GM21360 (cell line): Measurements from ENCODE around the gene RNU6-7.
A peak's percentile ranks its signal among the peaks of the same experiment; 100 is the strongest.

ENCODE experiments used
- ATAC-seq: cut with Tn5 transposase; IDR thresholded peaks from one replicate; pipeline ENCODE4 v1.9.1; 2021; ENCODE audit warnings: mild to moderate bottlenecking, moderate library complexity; ENCODE audit not compliant: unreplicated experiment

RNU6-7 gene

DNA sequence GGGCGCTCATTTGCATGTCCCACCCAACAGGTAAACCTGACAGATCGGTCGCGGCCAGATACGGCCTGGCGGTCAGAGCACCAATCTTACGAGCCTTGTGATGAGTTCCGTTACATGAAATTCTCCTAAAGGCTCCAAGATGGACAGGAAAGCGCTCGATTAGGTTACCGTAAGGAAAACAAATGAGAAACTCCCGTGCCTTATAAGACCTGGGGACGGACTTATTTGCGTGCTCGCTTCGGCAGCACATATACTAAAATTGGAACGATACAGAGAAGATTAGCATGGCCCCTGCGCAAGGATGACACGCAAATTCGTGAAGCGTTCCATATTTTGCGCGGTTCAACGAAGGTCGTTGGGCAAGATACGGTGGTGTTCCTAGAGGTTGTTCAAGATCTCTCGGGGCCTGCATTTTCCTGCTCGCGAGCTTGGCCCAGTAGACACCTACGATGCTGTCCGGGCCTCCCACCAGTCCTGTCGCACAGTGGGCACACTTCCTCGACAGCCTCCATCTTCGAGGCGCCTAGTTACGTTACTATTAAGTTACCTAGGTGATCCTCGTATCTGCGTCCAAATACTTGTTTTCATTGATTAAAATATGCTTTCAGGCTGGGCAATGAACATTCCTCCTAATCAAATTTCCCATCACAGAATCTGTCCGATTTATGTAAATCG, at the start of gene RNU6-7:
RNU6-7 (plus strand) TSS at position 230 of the 675 bp plus-strand sequence.
- no peak for ATAC-seq

DNA sequence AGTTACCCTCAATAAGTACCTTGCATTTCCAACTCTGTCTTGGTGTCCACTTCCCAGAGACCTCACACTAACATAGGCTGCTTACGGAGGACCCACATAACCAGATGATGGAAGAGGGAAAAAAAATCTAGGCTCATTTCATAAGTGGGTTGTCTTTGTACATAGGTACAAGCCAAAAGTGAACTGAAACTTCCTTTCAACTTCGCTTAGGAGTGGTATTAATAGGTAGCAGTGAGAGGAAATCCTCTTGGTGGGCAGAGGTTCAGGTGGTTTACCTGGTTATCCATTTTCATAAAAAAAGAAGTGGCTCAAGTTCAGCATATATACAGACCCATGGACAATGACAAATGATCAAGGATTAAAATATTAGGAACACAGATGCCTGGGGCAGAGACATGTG, 35.8 kb upstream of the RNU6-7 start:
- no peak for ATAC-seq

DNA sequence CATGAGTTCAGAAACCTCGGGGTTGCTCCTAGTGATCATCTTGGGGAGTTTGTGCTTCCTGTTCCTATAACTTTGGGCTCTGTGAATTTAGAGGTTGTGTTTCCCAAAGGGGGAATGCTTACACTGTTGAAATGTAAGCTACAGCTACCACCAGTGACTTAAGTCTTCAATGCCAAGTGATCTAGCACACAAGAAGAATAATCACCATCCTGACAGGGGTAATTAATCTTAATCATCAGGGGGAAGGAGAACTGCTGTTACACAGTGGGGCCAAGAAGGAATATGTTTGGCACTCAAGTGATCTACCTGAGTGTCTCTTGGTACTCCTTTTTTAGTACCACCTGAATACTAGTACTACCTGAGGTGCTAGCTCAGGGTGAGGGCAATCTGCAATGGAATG, 34.9 kb upstream of the RNU6-7 start:
- ATAC-seq, result no peak

DNA sequence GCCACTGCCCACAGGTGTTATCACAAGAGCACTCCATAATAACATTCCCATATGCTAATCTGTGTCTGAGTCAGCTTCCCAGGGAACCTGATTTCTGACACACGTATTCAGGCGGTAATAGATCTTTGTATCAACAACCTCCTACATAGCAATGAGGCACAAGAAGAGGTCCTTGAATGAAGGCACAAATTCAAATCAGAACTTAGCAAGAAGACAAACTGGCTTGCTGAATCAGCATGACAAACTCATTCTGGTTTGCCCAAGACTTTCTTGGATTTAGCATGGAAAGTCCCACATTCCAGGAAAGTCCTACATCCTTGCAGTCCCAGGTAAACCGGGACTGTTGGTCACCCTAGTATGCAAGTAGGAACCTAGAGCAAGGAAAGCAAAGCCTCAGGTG, 33.9 kb upstream of the RNU6-7 start:
- ATAC-seq, result no peak

DNA sequence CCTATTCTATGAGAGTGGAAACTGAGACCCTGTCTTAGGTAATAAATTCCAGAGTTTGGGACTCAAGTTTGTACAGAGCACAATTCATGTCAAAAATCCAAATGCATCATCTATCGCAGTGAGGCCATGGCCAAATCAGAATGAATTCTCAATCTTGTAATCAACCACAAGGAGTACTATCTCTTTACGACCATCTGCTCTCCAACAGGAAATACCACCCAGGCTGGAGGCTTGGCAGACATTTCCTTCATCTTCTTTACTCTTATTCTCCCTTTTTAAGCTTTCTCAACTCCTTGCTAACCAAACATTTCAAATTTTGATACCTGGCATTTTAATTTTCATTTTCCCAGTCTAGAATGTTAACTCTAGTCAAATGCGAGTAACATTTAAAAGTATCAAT, 32.7 kb upstream of the RNU6-7 start:
- no peak for ATAC-seq

DNA sequence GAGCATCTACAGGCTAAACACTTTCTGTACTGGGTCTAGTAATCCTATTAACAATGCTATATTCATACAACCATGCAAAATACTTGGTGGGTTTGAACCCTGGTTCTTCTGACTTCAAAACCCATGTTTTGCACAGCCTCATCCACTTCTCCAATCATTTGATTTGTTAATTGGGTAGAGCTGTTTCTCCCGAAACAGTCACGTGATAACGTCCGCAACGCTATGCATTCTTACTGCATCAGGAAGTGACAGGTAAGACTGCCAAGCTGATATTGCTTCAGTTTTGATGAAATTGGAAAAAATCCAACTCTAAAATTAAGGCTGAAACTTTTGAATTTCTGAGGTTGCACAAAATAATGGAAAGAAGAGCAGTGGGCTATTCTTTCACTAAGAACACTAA, 30.4 kb upstream of the RNU6-7 start:
- no peak for ATAC-seq

DNA sequence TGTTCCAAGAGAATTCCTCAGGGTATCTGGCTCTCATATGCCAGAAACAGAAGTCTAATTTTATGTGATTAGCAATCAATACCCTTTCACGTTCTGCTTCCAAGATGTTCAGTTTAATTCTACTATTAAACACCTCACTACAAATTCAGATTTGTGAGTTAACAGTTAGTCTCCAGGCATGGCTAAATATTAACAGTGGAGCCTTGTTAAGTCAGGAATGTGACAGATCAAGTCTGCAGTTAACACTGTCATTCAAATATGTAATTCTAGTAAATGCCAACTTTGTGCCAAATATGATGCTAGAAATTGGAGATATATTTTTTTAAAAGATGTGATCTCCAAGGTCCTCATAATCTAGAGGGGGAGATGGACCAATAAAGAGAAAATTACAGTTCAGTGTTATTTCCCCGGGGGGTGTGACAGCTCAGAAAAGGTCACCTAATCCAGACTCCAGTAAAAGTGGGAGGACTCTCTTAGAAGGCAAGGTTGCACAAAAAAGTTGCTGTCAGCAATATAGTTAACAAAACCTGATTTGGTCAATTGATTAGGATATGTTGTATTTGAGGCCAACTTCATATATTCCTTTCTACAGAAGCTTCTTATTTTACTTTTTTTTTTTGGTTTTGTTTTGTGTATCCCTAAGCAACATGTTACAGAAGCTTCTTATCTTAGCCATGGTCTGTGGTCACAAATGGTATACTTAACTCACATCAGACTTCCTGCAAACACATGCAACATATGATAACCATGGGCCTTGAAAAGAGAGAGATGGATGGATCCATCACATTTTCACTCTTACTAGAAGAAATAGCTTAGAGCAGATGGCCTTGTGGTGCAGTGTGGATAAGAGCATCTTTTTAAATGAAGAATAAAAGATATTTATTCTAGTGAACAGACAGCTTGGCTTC, 18.4 kb upstream of the RNU6-7 start:
- ATAC-seq, result no peak

DNA sequence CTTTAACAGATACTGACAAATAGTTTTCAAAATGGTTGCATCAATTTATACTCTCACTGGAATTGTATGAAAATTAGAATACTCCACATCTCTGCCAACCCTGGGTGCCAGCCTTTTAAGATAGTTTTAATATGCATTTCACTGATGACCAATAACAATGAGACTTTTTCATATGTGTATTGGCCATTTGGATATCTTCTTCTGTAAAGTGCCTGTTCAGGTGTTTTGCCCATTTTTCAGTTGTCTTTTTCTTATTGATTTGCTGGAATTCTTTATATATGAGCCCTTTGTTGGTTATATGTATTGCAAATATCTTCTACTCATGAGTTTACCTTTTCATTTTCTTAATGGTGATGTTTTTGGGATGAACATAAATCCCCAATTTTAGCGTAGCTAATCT, 16.7 kb upstream of the RNU6-7 start:
- no peak for ATAC-seq

DNA sequence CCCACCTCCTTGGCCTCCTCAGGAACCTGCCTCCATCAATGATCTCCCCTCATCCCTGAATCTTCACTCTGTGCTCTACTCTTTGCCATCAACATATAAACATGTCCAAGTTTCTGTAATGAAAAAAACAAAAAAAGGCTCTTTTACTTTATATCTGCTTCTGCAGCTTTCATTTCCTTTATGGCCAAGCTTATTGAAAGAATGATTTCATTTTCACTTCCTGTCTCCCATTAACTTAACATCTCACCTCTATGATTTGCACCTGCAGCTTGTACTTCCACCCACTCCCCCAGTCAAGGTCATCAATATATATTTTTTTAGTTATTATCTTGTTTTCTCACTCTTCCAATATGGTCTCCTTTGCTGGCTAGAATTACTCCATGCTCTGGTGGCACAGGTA, 15.6 kb upstream of the RNU6-7 start:
- ATAC-seq, result no peak

DNA sequence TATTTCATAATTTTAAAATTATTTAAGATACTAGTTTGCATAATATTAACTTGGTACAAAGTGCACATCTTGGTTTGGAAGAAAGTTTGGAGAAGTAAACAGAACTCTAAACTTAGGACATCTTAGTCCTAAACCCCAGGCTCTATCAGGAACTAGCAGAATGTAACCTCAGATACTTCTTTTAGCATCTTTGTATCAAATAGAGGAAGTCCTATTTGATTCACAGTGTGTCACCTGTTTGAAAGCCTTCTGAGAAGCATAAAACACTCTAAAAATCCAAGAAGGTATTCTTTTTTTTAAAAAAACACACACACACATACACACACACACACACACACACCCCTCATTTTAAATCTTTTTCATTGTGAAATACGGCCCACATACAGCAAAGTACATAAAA, 12.0 kb upstream of the RNU6-7 start:
- ATAC-seq, result no peak

DNA sequence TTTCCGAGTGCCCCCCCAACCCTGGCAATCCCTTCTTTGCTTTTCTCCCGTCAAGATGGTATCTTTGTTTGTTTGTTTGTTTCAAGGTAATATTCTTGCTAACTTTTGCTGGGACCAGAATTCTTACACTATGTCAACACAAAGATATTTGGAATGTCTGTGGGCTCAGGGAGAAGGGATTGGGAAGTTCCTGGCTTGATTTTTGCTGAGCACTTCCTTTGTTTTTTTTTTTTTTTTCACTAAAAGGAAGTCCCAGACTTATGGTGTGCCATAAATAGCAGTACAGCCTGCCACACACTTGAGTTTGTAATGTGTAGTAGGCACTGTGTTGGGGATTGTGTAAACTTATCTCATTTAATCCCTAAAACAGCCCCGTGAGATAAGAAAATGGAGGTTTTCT, 11.2 kb upstream of the RNU6-7 start:
- no peak for ATAC-seq

DNA sequence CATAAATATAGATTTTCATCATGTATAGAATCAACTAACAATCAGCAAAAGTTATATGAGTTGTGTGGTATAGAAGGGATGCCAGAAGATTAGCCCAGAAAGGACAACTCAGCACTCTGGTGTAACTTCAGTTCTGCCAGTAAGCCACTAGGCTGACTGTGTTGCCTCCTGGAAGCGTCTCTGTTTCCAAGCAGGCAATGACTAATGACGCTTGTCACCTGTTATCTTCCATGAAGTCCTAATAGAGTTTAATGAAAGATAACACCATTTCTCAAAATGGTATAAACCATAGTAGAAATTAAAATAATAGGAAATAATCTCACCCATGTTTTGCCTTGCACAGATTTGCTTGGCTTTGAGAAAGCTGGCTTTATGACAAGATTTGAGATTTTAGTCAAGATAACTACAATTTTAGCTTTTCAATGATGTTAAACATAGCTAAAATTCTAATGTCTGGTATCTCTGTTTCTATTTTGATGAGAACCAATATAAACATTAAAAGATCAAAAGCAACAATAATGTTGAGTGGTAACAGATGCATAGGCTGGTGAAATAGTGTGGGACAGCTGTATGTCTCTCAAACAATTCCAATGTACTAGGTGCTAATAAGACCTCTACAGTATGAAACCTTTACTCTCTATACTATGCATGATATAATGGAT, 9.0 kb upstream of the RNU6-7 start:
- no peak for ATAC-seq

DNA sequence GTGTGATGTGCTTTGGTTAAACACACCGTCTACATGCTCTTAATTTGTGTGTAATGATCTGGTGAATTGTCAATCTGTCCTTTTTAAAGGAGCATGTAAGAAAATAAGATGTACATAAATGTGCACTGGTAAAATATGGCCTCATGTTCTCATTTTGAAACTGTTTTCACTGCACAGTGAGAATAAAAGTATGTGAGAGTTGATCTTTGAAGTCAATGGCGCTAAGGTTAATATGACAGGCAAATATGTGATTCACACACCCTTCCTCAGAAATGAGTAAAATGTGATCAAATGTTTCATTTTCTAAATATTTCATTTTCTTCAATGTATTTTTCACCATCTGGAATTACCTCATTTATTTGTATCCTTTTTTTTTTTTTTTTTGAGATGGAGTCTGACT, 8.3 kb upstream of the RNU6-7 start:
- no peak for ATAC-seq

DNA sequence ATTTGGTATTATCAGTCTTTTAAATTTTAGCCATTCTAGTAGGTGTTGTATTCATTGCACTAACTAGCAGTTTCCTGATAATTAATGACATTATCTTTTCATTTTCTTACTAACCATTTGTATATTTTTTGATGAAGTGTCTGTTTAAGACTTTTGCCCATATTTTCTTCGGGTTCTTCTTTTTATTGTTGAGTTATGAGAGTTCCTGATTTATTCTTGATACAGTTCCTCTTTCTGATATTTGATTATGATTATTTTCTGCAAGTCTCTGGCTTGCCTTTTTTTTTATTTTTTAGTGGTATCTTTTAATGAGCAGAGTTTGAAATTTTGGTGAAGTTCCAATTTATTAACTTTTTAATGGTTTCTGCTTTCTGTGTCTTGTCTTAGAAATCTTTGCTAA, 6.2 kb upstream of the RNU6-7 start:
- ATAC-seq, result no peak

DNA sequence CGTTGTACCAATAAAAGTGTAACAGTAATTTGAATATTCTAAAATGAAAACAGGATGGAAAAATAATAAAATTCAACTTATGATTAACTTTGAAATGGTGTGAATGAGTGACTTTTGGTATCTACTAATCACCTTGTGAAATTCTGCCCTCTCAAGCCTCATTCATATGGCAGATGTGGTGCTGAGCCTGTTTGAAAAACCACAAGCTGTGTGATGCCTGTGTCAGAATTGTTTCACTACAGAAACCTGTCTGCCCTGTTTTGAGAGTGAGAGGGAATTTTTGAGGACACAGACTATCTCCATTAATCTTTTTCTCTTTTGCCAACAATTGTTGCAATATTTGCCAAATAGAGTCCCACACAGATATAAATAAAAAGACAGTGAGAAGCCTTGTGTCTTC, 3.9 kb upstream of the RNU6-7 start:
- ATAC-seq, result no peak

DNA sequence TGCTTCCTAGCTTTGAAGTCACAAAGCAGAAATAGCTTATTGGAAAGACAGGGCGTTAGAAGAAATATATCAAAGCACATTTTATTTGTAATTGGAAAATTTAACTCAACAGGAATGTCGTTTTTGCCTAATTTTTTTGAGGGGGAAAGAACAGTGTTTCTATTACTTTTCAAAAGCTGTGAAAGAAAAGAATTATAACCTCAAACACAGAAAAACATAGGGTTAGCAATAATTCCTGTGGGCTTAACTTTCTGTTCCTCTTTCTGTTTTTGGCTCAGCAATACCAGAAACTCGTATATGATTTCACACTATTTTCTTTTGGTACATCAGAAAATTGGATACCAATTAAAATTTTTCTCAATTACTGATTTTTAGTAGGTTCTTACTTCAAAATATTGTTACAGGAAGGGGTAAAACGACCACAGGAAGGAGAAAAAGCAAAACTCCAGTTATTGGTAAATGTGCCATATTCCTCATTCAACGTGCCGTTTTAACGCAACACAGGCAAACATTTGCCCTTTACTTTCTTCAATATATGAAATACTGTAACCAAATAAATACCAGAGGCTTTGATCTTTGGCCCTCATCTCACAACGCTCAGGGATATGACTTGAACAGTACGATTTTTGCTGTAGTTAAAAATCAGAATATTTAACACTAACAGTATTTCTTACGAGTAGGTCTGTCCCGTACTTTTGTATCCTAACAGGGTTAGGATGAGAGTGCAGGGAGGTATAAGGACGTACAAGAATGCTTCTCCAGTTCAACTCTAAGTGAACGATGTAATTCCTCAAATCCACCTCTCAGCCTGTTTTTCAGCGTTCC, 1.3 kb upstream of the RNU6-7 start:
- ATAC-seq, result no peak

DNA sequence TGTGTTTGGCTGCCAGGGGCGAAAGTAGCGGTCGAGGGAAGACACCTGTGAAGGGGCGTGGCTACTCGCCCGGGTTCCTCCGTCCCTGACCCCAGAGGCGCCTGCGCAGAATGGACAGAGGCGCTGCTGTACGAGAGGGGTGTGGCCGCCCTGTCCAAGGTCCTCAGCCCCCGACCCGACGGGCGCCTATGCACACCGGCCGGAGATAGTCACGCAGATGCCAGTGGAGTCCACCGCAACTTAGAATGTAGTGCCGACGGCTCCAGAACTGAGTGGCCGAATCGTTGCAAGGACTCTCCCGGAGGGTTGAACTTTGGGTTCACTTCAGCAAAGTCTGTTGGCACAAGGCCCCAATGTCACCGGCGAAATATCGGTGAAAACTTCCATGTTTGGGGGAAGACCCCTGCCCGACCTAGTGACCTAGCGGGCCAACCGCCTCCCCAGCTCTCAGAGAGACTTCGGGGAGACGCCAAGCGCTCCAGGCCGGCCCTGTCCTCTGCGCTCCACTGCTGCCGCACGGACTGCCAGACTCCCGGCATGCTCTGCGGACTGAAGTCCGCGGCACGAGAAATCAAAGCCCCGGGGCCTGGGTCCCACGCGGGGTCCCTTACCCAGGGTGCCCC, 541 bp upstream of the RNU6-7 start:
- peak; percentile 43 for ATAC-seq

DNA sequence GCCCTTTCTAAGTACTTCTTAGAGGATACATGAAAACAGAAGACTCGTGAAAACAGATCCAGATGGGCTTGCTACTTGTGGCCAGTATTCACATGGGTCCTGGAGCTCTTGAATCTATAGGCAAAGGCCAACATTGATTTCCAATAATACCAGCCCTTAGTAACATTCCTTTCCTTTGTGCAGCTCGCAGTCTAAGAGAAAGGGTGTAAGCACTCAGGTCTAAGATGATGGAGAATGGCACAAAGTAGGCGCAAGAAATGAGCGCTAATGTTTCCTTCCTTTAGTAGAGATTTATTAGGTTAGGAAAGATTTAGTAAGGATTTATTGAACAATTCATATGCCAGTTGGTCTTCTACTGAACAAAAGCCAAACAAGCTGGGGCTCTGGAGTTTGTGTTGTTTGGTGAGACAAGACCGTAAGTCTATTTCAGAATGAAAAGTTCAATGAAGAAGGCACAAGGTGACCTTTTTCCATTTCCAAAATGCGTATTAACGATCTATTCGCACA, 699 bp downstream of the RNU6-7 start:
- no peak for ATAC-seq

DNA sequence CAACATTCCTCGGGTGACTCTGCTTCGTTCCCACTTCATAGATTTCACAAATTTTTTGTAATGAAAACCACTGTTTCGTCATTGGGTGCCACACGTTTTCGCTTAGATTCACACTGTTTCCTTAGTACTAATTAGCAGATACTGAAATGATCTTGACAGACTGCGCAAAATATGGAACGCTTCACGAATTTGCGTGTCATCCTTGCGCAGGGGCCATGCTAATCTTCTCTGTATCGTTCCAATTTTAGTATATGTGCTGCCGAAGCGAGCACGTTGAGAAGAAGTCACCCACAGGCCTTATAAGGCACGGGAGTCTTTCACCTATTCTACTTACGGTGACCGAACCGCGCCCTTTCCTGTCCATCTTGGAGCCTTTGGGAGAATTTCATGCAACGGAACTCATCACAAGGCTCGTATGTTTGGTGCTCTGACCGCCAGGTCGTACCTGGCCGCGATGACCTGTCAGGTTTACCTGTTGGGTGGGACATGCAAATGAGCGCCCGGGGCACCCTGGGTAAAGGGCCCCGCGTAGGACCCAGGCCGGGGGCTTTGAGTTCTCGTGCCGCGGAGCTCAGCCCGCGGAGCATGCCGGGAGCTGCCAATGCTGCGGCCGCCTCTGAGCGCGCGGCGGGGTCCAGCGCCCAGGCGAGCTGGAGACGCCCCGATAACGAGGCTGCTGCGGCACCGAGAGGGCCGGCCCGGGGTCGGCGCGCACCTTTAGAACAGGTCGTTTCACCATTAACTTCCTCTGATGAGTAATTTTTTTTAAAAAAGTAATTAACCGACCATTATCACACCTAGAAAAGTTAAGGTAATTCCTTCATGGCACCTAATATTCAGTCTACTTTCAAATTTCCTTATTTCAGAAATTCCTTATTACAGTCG, 1.4 kb downstream of the RNU6-7 start, which contains the start of gene RNU6-8:
RNU6-8 (minus strand) TSS at position 272 of the 885 bp plus-strand sequence.
- peak; percentile 61 for ATAC-seq
